GM19238 (cell line): ENCODE measurements around the gene TCP1.
"Not testable (repeated sequence)": the region's sequence is repeated elsewhere in the genome, so short reads cannot be mapped to it uniquely, and the experiment has no call there.

Experiments
- DNase-seq: peaks from one replicate; pipeline ENCODE4 v3.0.0; 2011; ENCODE audit warnings: low spot score; ENCODE audit not compliant: insufficient read length

Gene TCP1

GRCh38 chr6:159817951-159818739 lies 28.7 kb upstream of the TCP1 start:
- DNase-seq = no peak

GRCh38 chr6:159816775-159817174 lies 27.4 kb upstream of the TCP1 start:
- not testable (repeated sequence) for DNase-seq

GRCh38 chr6:159815410-159815809 lies 26.0 kb upstream of the TCP1 start:
- no peak for DNase-seq

GRCh38 chr6:159813781-159814180 lies 24.4 kb upstream of the TCP1 start:
- DNase-seq = no peak

- DNase-seq = no peak
Measured at GRCh38 chr6:159809149-159809548, 19.7 kb upstream of the TCP1 start.

- DNase-seq = no peak
Measured at GRCh38 chr6:159808647-159809046, 19.2 kb upstream of the TCP1 start.

GRCh38 chr6:159807150-159807858 lies 17.9 kb upstream of the TCP1 start:
- DNase-seq = no peak

- DNase-seq = no peak
Measured at GRCh38 chr6:159806021-159806458, 16.6 kb upstream of the TCP1 start.

- no peak for DNase-seq
Measured at GRCh38 chr6:159805440-159806020, 16.1 kb upstream of the TCP1 start.

GRCh38 chr6:159804504-159804903 lies 15.1 kb upstream of the TCP1 start:
- no peak for DNase-seq

GRCh38 chr6:159801935-159802334 lies 12.5 kb upstream of the TCP1 start:
- no peak for DNase-seq

GRCh38 chr6:159800141-159800865 lies 10.9 kb upstream of the TCP1 start, which contains the start of gene PNLDC1:
Gene PNLDC1 (plus strand): TSS chr6:159800276. CDS start chr6:159800308, 32 bp downstream.
- DNase-seq = no peak

- no peak for DNase-seq
Measured at GRCh38 chr6:159797554-159797953, 8.2 kb upstream of the TCP1 start.

GRCh38 chr6:159794976-159795375 lies 5.6 kb upstream of the TCP1 start:
- not testable (repeated sequence) for DNase-seq

GRCh38 chr6:159790956-159791598 lies 1.7 kb upstream of the TCP1 start:
- no peak for DNase-seq

GRCh38 chr6:159790149-159790955 lies 950 bp upstream of the TCP1 start, which contains the start of gene MRPL18:
Gene MRPL18 (plus strand): TSS chr6:159790467. CDS start chr6:159790588, 121 bp downstream.
- DNase-seq = peak; percentile 84

GRCh38 chr6:159788753-159789376 lies 537 bp downstream of the TCP1 start:
- DNase-seq = no peak

GRCh38 chr6:159788276-159788675 lies 1.1 kb downstream of the TCP1 start:
- DNase-seq = no peak

- no peak for DNase-seq
Measured at GRCh38 chr6:159778542-159779103, 10.8 kb downstream of the TCP1 start.
